Esophagus squamous epithelium (tissue), 4 donors: ENCODE measurements around the gene SUMO2.
A peak's percentile ranks its signal among the peaks of the same experiment; 100 is the strongest.

ENCODE experiments used
- POLR2A ChIP-seq, 4 donors: fragments of 450-650 bp; IDR thresholded peaks; one replicate each; pipeline ENCODE4 v1.6.1; 2017; ENCODE audit warnings: antibody characterized with exemption in 4 of 4, mild to moderate bottlenecking in 4 of 4, moderate library complexity in 3 of 4
- TF ChIP-seq, protein P1 (sequence below), 6 experiments: fragments of 450-650 bp in 4 of 6; fragments of 200-600 bp in 2 of 6; sonication (generic) in 2 of 6; IDR thresholded peaks; one replicate each; pipeline ENCODE4 v1.5.1; 2016 to 2019; ENCODE audit warnings: antibody characterized with exemption in 6 of 6, mild to moderate bottlenecking in 4 of 6, moderate library complexity in 4 of 6

DNA sequence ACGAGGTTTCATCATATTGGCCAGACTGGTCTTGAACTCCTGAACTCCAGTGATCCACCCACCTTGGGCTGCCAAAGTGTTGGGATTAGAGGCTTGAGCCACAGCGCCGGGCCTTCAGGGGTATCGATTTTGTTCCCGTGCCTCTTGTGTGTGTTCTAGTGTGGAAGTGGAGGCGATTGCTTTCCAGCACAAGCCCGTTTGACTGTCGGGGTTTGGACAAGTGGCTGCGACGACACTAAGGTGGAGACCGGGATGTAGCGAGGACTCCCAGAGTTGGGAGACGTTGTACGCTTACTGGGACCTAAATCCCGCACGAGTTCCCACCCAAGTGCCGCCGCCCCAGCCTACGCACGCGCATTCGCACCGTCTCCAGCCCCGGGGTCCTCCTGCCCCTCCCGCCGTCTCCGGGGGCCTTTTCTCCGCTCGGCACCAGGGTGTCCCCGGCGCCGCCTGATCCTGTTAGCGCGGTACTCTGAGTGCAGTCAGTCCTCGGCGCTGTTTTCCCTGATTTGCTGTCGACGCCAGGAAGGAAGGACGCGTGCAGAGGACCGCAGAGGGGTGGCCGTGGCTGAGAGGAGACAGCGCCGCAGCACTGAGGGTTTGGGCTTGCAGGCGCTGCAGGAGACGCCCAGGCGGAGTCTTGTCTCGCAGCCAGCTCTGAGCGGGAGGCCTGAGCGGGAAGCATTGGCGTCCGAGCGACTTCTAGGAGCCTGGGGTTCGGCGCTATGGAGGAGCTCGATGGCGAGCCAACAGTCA lies 22.5 kb upstream of the SUMO2 start, which contains the start of gene NUP85:
- TF ChIP-seq, protein P1, sequence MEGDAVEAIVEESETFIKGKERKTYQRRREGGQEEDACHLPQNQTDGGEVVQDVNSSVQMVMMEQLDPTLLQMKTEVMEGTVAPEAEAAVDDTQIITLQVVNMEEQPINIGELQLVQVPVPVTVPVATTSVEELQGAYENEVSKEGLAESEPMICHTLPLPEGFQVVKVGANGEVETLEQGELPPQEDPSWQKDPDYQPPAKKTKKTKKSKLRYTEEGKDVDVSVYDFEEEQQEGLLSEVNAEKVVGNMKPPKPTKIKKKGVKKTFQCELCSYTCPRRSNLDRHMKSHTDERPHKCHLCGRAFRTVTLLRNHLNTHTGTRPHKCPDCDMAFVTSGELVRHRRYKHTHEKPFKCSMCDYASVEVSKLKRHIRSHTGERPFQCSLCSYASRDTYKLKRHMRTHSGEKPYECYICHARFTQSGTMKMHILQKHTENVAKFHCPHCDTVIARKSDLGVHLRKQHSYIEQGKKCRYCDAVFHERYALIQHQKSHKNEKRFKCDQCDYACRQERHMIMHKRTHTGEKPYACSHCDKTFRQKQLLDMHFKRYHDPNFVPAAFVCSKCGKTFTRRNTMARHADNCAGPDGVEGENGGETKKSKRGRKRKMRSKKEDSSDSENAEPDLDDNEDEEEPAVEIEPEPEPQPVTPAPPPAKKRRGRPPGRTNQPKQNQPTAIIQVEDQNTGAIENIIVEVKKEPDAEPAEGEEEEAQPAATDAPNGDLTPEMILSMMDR (IDR thresholded peaks at IDR 0.05) = peak in 3 of 6 experiments; percentile 4 to 25 (median 22)
- peak in 3 of 4 donors; percentile 60 to 70 (median 65) for TF ChIP-seq POLR2A (IDR thresholded peaks at IDR 0.05)
